Activated naive CD4-positive, alpha-beta T cell treated with anti-CD3 and anti-CD28 coated beads, Interleukin-2, amount 50 U/mL, for 24 hours (primary cell): Measurements from ENCODE around the gene CDH12.
"Not testable (repeated sequence)": the region's sequence is repeated elsewhere in the genome, so short reads cannot be mapped to it uniquely, and the experiment has no call there.

Source experiments
- H3K27ac Mint-ChIP-seq: one replicate; pipeline ENCODE4 v1.8.0; 2021; ENCODE audit warnings: mild to moderate bottlenecking, mixed read lengths
- H3K27me3 Mint-ChIP-seq: one replicate; pipeline ENCODE4 v1.8.0; 2021; ENCODE audit warnings: mixed read lengths
- H3K36me3 Mint-ChIP-seq: one replicate; pipeline ENCODE4 v1.8.0; 2021; ENCODE audit warnings: mixed read lengths
- H3K4me1 Mint-ChIP-seq: one replicate; pipeline ENCODE4 v1.8.0; 2021; ENCODE audit warnings: mixed read lengths
- H3K4me3 Mint-ChIP-seq: one replicate; pipeline ENCODE4 v1.8.0; 2021; ENCODE audit warnings: mild to moderate bottlenecking, mixed read lengths
- H3K9me3 Mint-ChIP-seq: one replicate; pipeline ENCODE4 v1.8.0; 2021; ENCODE audit warnings: mixed read lengths

The CDH12 gene

DNA sequence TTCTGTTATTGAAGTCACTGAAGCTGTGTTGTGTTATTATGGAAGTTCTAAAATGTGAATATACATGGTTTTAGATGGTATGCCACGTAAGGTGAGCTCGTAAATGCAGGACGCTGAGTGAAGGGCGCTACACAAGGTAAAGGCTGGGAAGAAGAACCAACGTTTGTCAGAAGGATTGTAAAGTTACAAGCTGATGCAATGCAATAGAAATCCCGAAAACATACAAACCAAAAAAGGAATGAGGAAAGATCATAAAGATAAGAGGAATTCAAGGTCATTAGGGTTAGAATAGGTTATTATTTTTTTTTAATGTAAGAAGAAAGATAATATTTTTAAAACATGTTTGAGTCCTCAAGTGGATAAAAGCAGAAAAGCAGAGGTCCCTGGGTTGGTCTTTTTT, 538.6 kb downstream of the CDH12 start:
- Mint-ChIP-seq H3K9me3 (peaks cover 20% of the 10 kb centered on the region), H3K36me3 (peaks cover 2% of the 10 kb centered on the region), H3K27me3 (no peaks in the 10 kb centered on the region), H3K4me3 (no peak overlapping the region), H3K4me1 (no peaks in the 10 kb centered on the region), H3K27ac (no peak overlapping the region)

DNA sequence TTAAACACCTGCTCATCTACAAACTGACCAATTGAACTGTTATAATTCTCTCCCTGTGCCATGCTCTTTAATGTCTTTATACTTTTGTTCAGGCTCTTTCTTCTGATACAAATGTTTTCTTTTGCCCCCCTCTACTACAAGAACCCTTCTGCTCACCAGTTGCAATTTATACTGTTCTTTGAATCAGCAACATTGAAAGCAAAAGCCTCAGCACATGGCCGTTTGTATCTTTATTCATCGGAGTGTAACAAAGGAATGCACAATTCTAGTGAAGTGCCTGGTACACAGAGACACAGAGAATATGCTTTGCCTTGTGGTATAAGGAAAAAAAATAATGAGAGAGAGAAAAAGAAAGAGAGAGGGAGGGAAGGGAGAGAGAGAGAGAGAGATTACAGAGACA, 547.1 kb downstream of the CDH12 start:
- no peaks in the 10 kb centered on the region for H3K27me3 Mint-ChIP-seq
- H3K36me3 Mint-ChIP-seq, result no peaks in the 10 kb centered on the region
- peaks cover 5% of the 10 kb centered on the region for H3K9me3 Mint-ChIP-seq
- no peaks in the 10 kb centered on the region for H3K4me1 Mint-ChIP-seq
- no peak overlapping the region for H3K4me3 Mint-ChIP-seq
- H3K27ac Mint-ChIP-seq, result no peak overlapping the region

DNA sequence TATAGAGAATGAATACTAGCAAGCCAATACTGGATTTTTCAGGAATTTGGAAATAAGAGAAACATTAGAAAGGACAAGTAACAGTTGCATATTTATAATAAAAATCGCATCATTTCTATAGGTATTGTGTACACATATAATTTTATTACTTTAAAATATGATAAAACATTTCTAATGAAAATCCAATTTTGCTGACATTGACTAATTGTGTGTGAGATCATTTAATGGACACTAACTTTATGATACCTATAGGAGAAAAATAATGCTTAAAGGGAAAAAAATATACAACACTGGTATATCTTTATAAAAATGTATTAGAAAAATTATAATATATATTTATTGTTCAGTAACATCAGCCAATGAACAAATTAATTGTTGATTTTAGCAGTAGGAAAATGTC, 557.3 kb downstream of the CDH12 start:
- Mint-ChIP-seq H3K27ac (no peak overlapping the region), H3K27me3 (no peaks in the 10 kb centered on the region), H3K9me3 (peaks cover 8% of the 10 kb centered on the region), H3K36me3 (no peaks in the 10 kb centered on the region), H3K4me1 (no peaks in the 10 kb centered on the region), H3K4me3 (no peak overlapping the region)

DNA sequence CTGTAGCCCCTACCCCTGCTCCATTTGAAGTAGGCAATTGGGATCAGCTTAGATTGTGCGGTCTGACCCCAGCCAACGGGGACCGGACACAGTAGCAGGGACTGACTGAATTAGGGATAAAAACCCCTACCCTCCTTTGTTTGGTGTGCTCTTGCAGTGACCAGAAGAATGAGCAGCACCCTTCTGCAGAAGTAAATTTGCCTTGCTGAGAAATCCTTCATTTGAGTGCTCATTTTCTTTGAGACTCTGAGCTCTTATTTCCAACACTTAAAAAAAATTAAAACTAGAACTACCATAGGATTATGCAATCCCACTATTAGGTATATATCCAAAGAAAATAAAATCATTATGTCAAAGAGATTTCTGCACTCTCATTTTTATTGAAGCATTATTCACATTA, 560.0 kb downstream of the CDH12 start:
- H3K4me1 Mint-ChIP-seq, result no peaks in the 10 kb centered on the region

DNA sequence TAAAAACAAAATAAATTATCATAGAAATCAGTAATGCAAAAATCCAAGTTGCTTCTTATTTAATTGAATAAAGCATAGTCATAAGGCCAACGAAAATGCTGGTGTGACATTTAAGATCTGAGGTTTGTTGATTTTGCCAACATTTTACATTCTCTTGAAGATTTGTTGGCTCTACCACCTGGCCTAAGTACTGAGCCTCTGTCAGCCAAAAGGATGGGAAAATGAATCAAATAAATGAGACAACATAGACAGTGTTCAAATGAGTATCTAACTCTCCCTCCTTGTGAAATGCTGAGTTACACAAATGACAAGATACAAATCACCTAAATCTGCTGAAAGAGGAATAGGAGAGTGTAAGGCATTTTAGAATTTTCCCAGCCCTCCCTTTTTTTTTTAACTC, 575.0 kb downstream of the CDH12 start:
- no peak overlapping the region for H3K27ac Mint-ChIP-seq
- no peak overlapping the region for H3K4me3 Mint-ChIP-seq
- no peaks in the 10 kb centered on the region for H3K4me1 Mint-ChIP-seq
- H3K9me3 Mint-ChIP-seq, result peaks cover 9% of the 10 kb centered on the region
- no peaks in the 10 kb centered on the region for H3K36me3 Mint-ChIP-seq
- H3K27me3 Mint-ChIP-seq, result no peaks in the 10 kb centered on the region

More for the DNA sequence above, 560.0 kb downstream of the CDH12 start:
- H3K4me3 Mint-ChIP-seq, result no peak overlapping the region
- no peaks in the 10 kb centered on the region for H3K27me3 Mint-ChIP-seq
- H3K36me3 Mint-ChIP-seq, result no peaks in the 10 kb centered on the region
- H3K27ac Mint-ChIP-seq, result no peak overlapping the region
- peaks cover 8% of the 10 kb centered on the region for H3K9me3 Mint-ChIP-seq

DNA sequence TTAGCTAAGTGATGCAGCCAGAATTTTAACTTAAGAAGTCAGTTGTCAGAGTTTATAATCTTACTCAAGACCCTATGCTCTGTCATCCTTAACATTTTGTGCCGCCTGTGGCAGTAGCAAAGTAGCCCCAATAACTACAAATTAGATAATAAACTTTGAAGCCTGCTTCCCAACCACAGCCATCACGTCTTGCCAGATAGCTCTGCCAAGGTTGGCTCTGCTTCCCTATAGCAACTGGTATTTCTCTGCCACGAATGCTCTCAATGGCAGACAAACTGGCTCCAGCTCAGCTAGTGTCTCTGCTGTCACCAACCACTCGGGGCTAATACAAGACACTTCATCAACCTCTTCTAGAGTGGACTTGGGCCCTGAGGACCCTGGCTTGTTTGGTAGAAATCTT, 576.1 kb downstream of the CDH12 start:
- H3K27me3 Mint-ChIP-seq, result no peaks in the 10 kb centered on the region
- H3K27ac Mint-ChIP-seq, result no peak overlapping the region
- H3K4me3 Mint-ChIP-seq, result no peak overlapping the region
- H3K4me1 Mint-ChIP-seq, result no peaks in the 10 kb centered on the region
- no peaks in the 10 kb centered on the region for H3K36me3 Mint-ChIP-seq
- H3K9me3 Mint-ChIP-seq, result peaks cover 9% of the 10 kb centered on the region

DNA sequence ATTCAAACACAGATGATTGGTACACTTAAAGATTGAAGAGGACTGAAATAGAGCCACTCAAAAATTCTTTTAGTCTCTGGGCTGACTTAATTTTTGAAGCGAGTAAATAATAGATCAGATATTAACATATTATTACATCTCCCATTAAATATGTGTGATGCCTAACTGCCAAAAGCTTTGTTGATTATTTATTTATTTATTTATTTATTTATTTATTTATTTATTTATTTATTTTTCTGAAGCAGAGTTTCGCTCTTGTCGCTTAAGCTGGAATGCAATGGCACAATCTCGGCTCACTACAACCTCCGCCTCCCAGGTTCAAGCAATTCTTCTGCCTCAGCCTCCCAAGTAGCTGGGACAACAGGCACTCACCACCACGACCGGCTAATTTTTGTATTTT, 587.3 kb downstream of the CDH12 start:
- not testable (repeated sequence) for H3K27me3 Mint-ChIP-seq, H3K27ac Mint-ChIP-seq, H3K4me3 Mint-ChIP-seq, H3K4me1 Mint-ChIP-seq, H3K36me3 Mint-ChIP-seq, H3K9me3 Mint-ChIP-seq

DNA sequence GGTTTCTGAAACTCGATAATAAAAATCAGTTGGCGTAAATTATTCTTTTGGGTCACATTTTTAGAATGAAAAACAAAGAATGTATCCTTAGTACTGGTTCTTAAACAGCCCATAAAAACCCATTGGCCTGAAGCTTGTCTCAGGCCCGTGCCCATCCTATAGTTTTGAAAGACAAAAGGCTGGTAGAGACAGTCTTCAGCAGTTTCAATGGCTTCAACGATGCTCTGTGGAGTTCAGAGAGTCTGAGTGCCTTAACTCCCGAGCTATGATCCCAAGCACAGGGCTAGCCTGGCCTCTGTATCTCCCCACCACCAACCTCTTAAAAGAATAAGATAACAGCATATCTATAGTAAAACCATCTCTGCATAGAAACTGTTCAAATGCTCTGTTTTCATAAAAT, 595.0 kb downstream of the CDH12 start:
- H3K4me3 Mint-ChIP-seq, result no peak overlapping the region
- no peaks in the 10 kb centered on the region for H3K27me3 Mint-ChIP-seq
- no peaks in the 10 kb centered on the region for H3K4me1 Mint-ChIP-seq
- peaks cover 2% of the 10 kb centered on the region for H3K9me3 Mint-ChIP-seq
- H3K27ac Mint-ChIP-seq, result no peak overlapping the region
- H3K36me3 Mint-ChIP-seq, result no peaks in the 10 kb centered on the region

DNA sequence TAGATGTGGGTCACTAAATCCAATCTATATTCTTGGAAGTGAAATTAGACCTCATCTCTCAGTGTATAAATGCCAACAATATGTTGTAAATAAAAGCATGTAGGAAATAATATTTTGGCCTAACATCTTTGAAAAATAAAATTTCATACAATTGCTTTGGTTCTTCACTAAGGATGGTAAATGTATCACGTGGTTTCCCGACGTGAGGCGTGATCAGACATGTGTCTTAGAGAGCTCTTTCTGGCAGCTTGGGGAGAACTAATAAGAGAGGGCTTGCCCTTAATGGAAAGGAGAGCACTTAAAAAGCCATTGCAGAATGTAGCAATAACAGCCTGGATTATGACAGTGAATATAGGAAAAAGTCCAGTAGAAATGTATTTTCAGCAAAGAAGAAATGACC, 602.6 kb downstream of the CDH12 start:
- H3K9me3 Mint-ChIP-seq, result peaks cover 5% of the 10 kb centered on the region
- no peak overlapping the region for H3K27ac Mint-ChIP-seq
- H3K36me3 Mint-ChIP-seq, result no peaks in the 10 kb centered on the region
- no peaks in the 10 kb centered on the region for H3K27me3 Mint-ChIP-seq
- no peak overlapping the region for H3K4me3 Mint-ChIP-seq
- H3K4me1 Mint-ChIP-seq, result no peaks in the 10 kb centered on the region

DNA sequence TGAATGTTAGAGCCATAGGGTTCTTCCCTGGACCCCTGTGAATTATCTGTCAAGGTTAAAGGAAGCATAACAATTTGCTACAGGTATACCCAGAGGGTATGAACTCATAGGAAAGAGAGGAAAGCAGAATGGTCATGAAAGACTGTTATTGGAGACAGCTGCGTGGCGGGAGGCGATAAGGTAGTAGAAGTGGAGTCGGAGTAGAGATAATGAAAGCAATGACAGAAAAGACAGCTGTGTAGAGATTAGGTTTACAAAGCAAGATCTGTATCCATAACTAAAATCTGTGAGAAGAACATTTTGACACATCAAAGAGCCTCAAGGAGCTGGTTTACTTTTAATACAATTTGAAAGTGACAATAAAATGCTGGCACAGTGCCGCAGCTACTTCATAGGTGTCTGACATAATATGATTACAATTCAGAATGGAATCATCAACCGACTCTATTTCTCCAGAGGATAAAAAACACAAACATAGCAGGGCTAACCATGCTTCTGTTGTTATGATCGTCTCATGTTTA, 603.9 kb downstream of the CDH12 start:
- Mint-ChIP-seq H3K27me3 (no peaks in the 10 kb centered on the region), H3K4me1 (no peaks in the 10 kb centered on the region), H3K36me3 (no peaks in the 10 kb centered on the region), H3K4me3 (no peak overlapping the region), H3K27ac (no peak overlapping the region), H3K9me3 (peaks cover 5% of the 10 kb centered on the region)

DNA sequence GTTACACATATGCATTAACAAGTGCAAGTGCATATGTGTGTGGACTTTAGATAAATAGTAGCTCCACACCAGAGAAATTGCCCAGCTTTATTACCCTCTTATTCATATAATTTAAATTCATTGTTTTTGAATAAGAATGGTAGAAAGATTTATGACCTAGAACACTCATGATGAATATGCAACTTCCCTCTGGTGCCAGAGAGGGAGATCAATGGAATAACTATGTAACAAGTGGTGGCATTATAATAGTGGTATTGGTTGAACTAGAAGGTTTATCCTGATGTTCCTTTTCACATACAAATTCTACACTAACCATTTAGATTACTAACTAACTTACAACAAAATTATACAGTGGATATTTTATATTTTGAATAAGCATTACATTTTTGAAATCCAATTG, 607.4 kb downstream of the CDH12 start:
- Mint-ChIP-seq H3K27me3 (no peaks in the 10 kb centered on the region), H3K36me3 (no peaks in the 10 kb centered on the region), H3K4me1 (no peaks in the 10 kb centered on the region), H3K27ac (no peak overlapping the region), H3K4me3 (no peak overlapping the region), H3K9me3 (no peaks in the 10 kb centered on the region)

DNA sequence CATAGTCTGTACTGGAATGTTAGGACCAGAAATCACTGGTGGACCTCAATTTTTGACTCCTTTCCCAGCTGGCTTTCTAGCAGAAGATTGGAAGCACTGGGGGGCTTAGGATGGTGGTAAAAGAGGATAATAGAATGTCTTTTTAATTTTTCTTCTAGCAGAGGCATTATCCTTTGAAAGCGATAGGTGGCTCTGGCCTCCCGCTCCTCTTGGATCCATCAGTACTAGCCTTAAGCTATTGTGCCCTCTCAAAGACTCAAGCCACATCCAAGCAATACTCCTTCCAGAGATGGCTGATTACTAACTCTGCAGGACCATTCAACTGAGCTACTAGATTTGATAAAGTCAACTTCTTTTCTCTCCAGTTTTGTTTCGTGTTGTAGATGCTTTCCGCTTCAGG, 610.6 kb downstream of the CDH12 start:
- Mint-ChIP-seq H3K4me3 (no peak overlapping the region), H3K36me3 (no peaks in the 10 kb centered on the region), H3K27ac (no peak overlapping the region), H3K9me3 (peaks cover 3% of the 10 kb centered on the region), H3K4me1 (no peaks in the 10 kb centered on the region), H3K27me3 (no peaks in the 10 kb centered on the region)

DNA sequence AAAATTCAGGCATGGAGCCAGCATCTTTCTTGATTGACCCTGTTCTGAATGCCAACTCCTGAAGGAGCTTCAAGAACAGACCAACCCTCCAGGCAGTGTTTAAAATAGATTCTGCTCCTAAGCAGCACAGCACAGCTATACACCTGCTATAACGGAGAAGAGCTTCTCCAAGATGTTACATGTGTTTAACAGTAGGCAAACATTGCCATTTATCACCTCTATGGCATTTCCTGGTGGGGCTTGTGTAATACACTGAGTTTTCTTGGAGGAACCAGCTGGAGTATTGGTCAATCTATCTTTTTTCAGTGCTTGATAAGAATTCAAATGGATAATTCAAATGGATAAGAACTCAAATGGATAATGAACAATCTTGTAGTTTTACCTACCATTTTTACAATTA, 615.1 kb downstream of the CDH12 start:
- H3K4me3 Mint-ChIP-seq, result no peak overlapping the region
- peaks cover 3% of the 10 kb centered on the region for H3K9me3 Mint-ChIP-seq
- no peaks in the 10 kb centered on the region for H3K4me1 Mint-ChIP-seq
- H3K36me3 Mint-ChIP-seq, result no peaks in the 10 kb centered on the region
- no peak overlapping the region for H3K27ac Mint-ChIP-seq
- H3K27me3 Mint-ChIP-seq, result no peaks in the 10 kb centered on the region

DNA sequence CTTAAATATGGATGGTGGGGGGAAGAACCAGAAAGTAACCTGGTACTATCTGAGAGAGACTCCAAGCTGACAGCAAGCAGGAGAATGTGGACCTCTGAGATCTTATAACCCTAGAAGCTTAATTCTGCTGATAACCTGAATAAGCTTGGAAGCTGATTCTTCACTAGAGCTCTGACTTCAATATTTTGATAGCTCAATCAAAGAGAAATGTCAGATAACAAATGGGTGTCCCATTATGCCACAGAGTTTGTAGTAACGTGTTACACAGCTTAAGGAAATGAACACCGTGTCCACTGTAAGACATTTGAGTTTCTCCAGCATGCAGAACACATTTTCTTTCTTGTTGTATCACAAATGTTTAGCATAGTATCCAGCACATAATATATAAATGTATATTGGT, 626.7 kb downstream of the CDH12 start:
- no peaks in the 10 kb centered on the region for H3K4me1 Mint-ChIP-seq
- H3K4me3 Mint-ChIP-seq, result no peak overlapping the region
- no peaks in the 10 kb centered on the region for H3K36me3 Mint-ChIP-seq
- no peaks in the 10 kb centered on the region for H3K27me3 Mint-ChIP-seq
- no peak overlapping the region for H3K27ac Mint-ChIP-seq
- H3K9me3 Mint-ChIP-seq, result peaks cover 8% of the 10 kb centered on the region

DNA sequence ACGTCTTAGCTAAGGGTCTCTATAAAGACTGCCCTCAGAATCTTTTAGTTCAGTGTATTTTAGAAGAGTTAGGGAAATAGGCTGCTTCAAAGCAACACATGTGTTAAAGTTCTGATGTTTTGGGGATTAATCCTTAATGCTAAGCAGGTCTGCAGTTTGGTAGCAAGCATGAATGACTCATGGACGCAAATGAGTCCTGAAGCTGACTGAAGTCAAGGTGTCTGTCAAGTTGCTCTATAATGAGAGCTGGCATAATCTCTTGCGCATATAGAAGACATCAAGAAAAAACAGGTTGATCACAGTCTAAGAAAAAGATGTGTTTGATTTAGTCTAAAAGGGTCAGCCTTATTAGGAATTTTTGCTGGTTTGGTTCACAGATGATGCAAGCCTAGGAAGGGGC, 630.1 kb downstream of the CDH12 start:
- Mint-ChIP-seq H3K27ac (no peak overlapping the region), H3K4me1 (no peaks in the 10 kb centered on the region), H3K36me3 (no peaks in the 10 kb centered on the region), H3K27me3 (no peaks in the 10 kb centered on the region), H3K9me3 (peaks cover 8% of the 10 kb centered on the region), H3K4me3 (no peak overlapping the region)

DNA sequence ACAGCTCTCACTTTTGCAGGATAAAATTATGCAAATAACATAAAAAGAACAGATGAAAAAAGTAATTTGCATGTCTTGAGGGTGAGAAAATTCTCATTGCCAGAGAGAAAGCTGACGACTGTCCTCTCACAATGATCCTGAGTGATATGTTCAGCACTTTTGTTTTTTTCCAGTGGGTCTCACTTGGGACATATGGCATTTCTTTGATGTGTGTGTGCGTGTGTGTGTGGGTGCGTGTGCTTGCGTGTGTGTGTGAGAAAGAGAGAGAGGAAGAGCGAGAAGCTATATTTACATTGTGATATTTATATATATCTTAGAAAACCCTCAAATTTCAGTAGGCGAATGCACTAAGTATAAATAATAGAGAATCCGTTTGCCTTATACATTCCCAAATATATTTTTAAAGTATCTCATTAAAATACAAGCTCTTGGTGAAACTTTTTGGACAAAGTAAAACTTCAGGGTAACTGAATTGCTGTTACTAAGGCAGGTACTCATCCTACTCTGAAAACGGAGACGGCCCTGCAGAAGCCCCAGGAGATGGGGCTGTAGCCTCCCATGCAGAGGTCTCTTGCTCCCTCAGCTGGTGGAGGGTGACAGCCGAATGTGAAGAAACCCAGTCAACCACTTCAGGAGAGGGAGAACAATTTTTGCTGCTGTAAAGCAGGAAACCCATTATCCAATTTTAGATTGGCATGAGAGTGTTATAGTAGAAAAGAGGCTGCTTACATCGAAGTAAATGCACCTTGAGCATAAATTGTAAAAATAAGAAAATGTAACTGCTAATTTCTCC, 639.2 kb downstream of the CDH12 start:
- not testable (repeated sequence) for H3K27ac Mint-ChIP-seq, H3K4me1 Mint-ChIP-seq, H3K36me3 Mint-ChIP-seq, H3K4me3 Mint-ChIP-seq, H3K9me3 Mint-ChIP-seq, H3K27me3 Mint-ChIP-seq
